Activated naive CD4-positive, alpha-beta T cell treated with anti-CD3 and anti-CD28 coated beads, Interleukin-2, amount 50 U/mL, for 72 hours (primary cell): ENCODE measurements around the gene SEMA3A. TPM values are rescaled to one million over a fixed set of nuclear protein-coding genes. Genes with fewer than 3 reads are reported as not detected.

Experiments used
- ATAC-seq, 2 donors: fragments of 150-1000 bp; cut with Tn5 transposase; 2 replicates each; pipeline ENCODE4 v1.10.0; 2021; ENCODE audit warnings: mild to moderate bottlenecking in 2 of 2, moderate library complexity in 2 of 2
- DNase-seq, 2 donors: peaks; one replicate each; pipeline ENCODE4 v3.0.0; 2021 to 2022; ENCODE audit warnings: low spot score in 2 of 2
- H3K27ac Mint-ChIP-seq, 2 donors: one replicate each; pipeline ENCODE4 v1.8.0; 2022; ENCODE audit warnings: mild to moderate bottlenecking in 2 of 2, mixed read lengths in 2 of 2
- H3K36me3 Mint-ChIP-seq, 2 donors: one replicate each; pipeline ENCODE4 v1.8.0; 2022; ENCODE audit warnings: mixed read lengths in 2 of 2
- H3K9me3 Mint-ChIP-seq, 2 donors: one replicate each; pipeline ENCODE4 v1.8.0; 2022; ENCODE audit warnings: mixed read lengths in 2 of 2
- total RNA-seq, 2 donors: library from RNA; stranded (reverse); gene quantifications; one replicate each; pipeline ENCODE4 v1.2.3, GENCODE V29; 2022

SEMA3A gene
- total RNA-seq, 2 donors from 2014 or later: 1.7 to 2.3 TPM

GRCh38 chr7:83976302-83976701, 218.3 kb downstream of the SEMA3A start:
- DNase-seq (peak in 1 of 2 donors; percentile 42), ATAC-seq (peak; percentile 45 to 66)
- H3K36me3 Mint-ChIP-seq: no peaks in the 10 kb centered on the region
- no peaks in the 10 kb centered on the region for H3K9me3 Mint-ChIP-seq
- H3K27ac Mint-ChIP-seq: no peak overlapping the region

- Mint-ChIP-seq H3K36me3 (no peaks in the 10 kb centered on the region), H3K9me3 (no peaks in the 10 kb centered on the region), H3K27ac (no peak overlapping the region)
- DNase-seq: no peak
- no peak for ATAC-seq
These were observed 224.5 kb downstream of the SEMA3A start for GRCh38 chr7:83970081-83970480.

- ATAC-seq: no peak
- Mint-ChIP-seq H3K36me3 (no peaks in the 10 kb centered on the region), H3K9me3 (no peaks in the 10 kb centered on the region), H3K27ac (no peak overlapping the region)
- DNase-seq: no peak
These were observed 230.3 kb downstream of the SEMA3A start for GRCh38 chr7:83964318-83964717.

- Mint-ChIP-seq H3K9me3 (no peaks in the 10 kb centered on the region), H3K27ac (no peak overlapping the region), H3K36me3 (no peaks in the 10 kb centered on the region)
- no peak for ATAC-seq
- DNase-seq: no peak
These were observed 237.3 kb downstream of the SEMA3A start for GRCh38 chr7:83957333-83957732.

- no peak for ATAC-seq
These were observed 238.5 kb downstream of the SEMA3A start for GRCh38 chr7:83956104-83956503.

GRCh38 chr7:83952236-83952635, 242.4 kb downstream of the SEMA3A start:
- no peaks in the 10 kb centered on the region for H3K9me3 Mint-ChIP-seq
- DNase-seq (no peak), ATAC-seq (no peak)
- no peaks in the 10 kb centered on the region for H3K36me3 Mint-ChIP-seq
- H3K27ac Mint-ChIP-seq: no peak overlapping the region

More at GRCh38 chr7:83956104-83956503, 238.5 kb downstream of the SEMA3A start:
- no peaks in the 10 kb centered on the region for H3K36me3 Mint-ChIP-seq
- H3K27ac Mint-ChIP-seq: no peak overlapping the region
- H3K9me3 Mint-ChIP-seq: no peaks in the 10 kb centered on the region
- no peak for DNase-seq

GRCh38 chr7:83947260-83947659, 247.3 kb downstream of the SEMA3A start:
- DNase-seq (no peak), ATAC-seq (peak; percentile 39 to 52)
- Mint-ChIP-seq H3K9me3 (no peaks in the 10 kb centered on the region), H3K27ac (no peak overlapping the region), H3K36me3 (no peaks in the 10 kb centered on the region)

GRCh38 chr7:83946801-83947200, 247.8 kb downstream of the SEMA3A start:
- no peak for DNase-seq
- no peak for ATAC-seq
- Mint-ChIP-seq H3K9me3 (no peaks in the 10 kb centered on the region), H3K36me3 (no peaks in the 10 kb centered on the region), H3K27ac (no peak overlapping the region)

GRCh38 chr7:83941300-83941699, 253.3 kb downstream of the SEMA3A start:
- H3K36me3 Mint-ChIP-seq: no peaks in the 10 kb centered on the region
- ATAC-seq (no peak), DNase-seq (no peak)
- H3K9me3 Mint-ChIP-seq: no peaks in the 10 kb centered on the region
- H3K27ac Mint-ChIP-seq: no peak overlapping the region

GRCh38 chr7:83937930-83938329, 256.7 kb downstream of the SEMA3A start:
- Mint-ChIP-seq H3K36me3 (no peaks in the 10 kb centered on the region), H3K27ac (no peak overlapping the region), H3K9me3 (no peaks in the 10 kb centered on the region)
- no peak for ATAC-seq
- DNase-seq: no peak

- peak in 1 of 2 donors; percentile 74 for ATAC-seq
- DNase-seq: peak in 1 of 2 donors; percentile 40
- no peaks in the 10 kb centered on the region for H3K9me3 Mint-ChIP-seq
- H3K27ac Mint-ChIP-seq: no peak overlapping the region
- no peaks in the 10 kb centered on the region for H3K36me3 Mint-ChIP-seq
These were observed 258.4 kb downstream of the SEMA3A start for GRCh38 chr7:83936056-83936708.

GRCh38 chr7:83934118-83934734, 260.4 kb downstream of the SEMA3A start:
- ATAC-seq (no peak), DNase-seq (no peak)
- H3K27ac Mint-ChIP-seq: no peak overlapping the region
- H3K36me3 Mint-ChIP-seq: no peaks in the 10 kb centered on the region
- no peaks in the 10 kb centered on the region for H3K9me3 Mint-ChIP-seq

GRCh38 chr7:83931968-83932367, 262.6 kb downstream of the SEMA3A start:
- no peaks in the 10 kb centered on the region for H3K36me3 Mint-ChIP-seq
- no peaks in the 10 kb centered on the region for H3K9me3 Mint-ChIP-seq
- no peak for ATAC-seq
- no peak overlapping the region for H3K27ac Mint-ChIP-seq
- DNase-seq: no peak

- ATAC-seq: no peak
- Mint-ChIP-seq H3K27ac (no peak overlapping the region), H3K9me3 (no peaks in the 10 kb centered on the region), H3K36me3 (no peaks in the 10 kb centered on the region)
- DNase-seq: no peak
These were observed 264.3 kb downstream of the SEMA3A start for GRCh38 chr7:83930262-83930661.

- Mint-ChIP-seq H3K27ac (no peak overlapping the region), H3K36me3 (no peaks in the 10 kb centered on the region), H3K9me3 (no peaks in the 10 kb centered on the region)
- no peak for DNase-seq
- ATAC-seq: no peak
These were observed 268.7 kb downstream of the SEMA3A start for GRCh38 chr7:83925860-83926259.

GRCh38 chr7:83921941-83922607, 272.5 kb downstream of the SEMA3A start:
- ATAC-seq: peak in 1 of 2 donors; percentile 48
- no peaks in the 10 kb centered on the region for H3K36me3 Mint-ChIP-seq

GRCh38 chr7:83921271-83921940, 273.2 kb downstream of the SEMA3A start:
- H3K27ac Mint-ChIP-seq: no peak overlapping the region
- DNase-seq (no peak), ATAC-seq (no peak)
- no peaks in the 10 kb centered on the region for H3K36me3 Mint-ChIP-seq
- no peaks in the 10 kb centered on the region for H3K9me3 Mint-ChIP-seq

More at GRCh38 chr7:83921941-83922607, 272.5 kb downstream of the SEMA3A start:
- Mint-ChIP-seq H3K9me3 (no peaks in the 10 kb centered on the region), H3K27ac (no peak overlapping the region)
- DNase-seq: no peak
